HG03135 (cell line): ENCODE measurements around the gene ENDOV.

ENCODE experiments used
- ATAC-seq: cut with Tn5 transposase; IDR thresholded peaks from one replicate; pipeline ENCODE4 v1.9.1; 2021; ENCODE audit warnings: mild to moderate bottlenecking, moderate library complexity; ENCODE audit not compliant: unreplicated experiment

Gene ENDOV

DNA sequence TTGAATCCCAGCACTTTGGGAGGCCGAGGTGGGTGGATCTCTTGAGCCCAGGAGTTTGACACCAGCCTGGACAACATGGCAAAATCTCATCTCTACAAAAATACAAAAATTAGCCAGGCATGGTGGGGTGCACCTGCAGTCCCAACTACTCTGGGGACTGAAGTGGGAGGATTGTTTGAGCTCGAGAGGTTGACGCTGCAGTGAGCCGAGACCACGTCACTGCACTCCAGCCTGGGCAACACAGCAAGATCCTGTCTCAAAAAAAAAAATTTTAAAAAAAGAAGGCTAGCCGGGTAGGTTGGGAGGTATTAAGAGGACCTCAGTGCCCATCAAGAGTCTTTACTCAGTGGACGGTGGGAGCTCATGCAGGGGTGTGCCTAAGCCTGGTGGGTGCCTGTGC lies 65.3 kb downstream of the ENDOV start:
- ATAC-seq: no peak

- no peak for ATAC-seq
Measured at GRCh38 chr17:80481284-80482057, 66.5 kb downstream of the ENDOV start.

DNA sequence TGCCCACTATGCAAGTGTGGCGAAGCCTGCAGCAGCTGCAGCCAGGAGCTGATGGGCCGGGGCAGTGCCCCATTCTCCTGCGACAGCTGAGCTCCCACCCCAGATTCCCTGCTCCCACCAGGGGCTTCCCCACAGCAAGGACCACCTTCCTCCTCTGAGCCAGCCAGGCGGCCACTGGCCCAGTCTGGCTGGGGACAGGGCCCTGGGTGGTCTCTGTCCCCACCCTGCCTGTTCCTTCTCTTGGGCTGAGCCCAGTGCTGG lies 67.0 kb downstream of the ENDOV start:
- ATAC-seq: no peak

GRCh38 chr17:80482555-80483308 lies 67.8 kb downstream of the ENDOV start:
- no peak for ATAC-seq

GRCh38 chr17:80485846-80486245 lies 70.9 kb downstream of the ENDOV start:
- no peak for ATAC-seq

DNA sequence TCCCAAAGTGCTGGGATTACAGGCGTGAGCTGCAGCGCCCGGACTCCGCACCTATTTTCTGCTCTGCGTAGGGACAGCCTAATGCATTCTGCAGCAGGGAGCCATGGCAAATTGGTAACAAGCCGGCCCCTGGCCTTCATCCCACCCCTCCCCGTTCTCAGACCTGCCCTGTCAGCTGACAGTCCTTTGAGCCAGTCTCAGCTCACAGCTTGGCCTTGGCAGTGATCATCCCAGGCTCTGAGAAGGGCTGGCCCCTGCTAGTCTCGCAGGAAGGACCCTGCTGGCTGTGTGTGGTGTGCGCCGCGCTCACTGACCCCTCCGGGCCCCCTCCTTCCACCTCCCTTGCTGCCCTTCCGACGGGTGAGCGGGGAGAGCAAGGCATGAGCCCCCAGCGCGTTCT lies 71.7 kb downstream of the ENDOV start:
- ATAC-seq: no peak

- ATAC-seq: no peak
Measured at GRCh38 chr17:80487511-80487910, 72.5 kb downstream of the ENDOV start.
